Endothelial cell of umbilical vein (primary cell): ENCODE measurements around the gene ZNF273. TPM values are rescaled to one million over a fixed set of nuclear protein-coding genes. Genes with fewer than 3 reads are reported as not detected.

Experiments used
- BruUV-seq: library from RNA; stranded (reverse); fragments of 400-500 nt; replicated peaks from 2 replicates; lab custom pipeline; 2021; lab: Mats Ljungman, UMichigan
- CTCF ChIA-PET: fragments of 300-600, 350-600 bp; sonication (Branson Sonifier 250); formaldehyde crosslinking; loops from one replicate; lab custom pipeline; 2021; ENCODE audit warnings: antibody characterized with exemption, inconsistent platforms; lab: Charles Lee
- POLR2A ChIA-PET: fragments of 300-600, 350-600 bp; sonication (Branson Sonifier 250); formaldehyde crosslinking; loops from one replicate; lab custom pipeline; 2021; ENCODE audit warnings: antibody characterized with exemption, inconsistent platforms; lab: Charles Lee
- DNase-seq: peaks from one replicate; pipeline ENCODE4 v3.0.0-alpha.2; 2011; ENCODE audit warnings: low read depth, low spot score
- FAIRE-seq: peaks from 2 replicates; lab custom pipeline; 2011; peaks lifted over from hg19 to GRCh38; lab: Jason Lieb, UNC
- H2AFZ ChIP-seq: 2 replicates; pipeline ENCODE4 v1.6.0; 2012; ENCODE audit warnings: low read depth, low read length, control low read depth, inconsistent platforms
- H3K27ac ChIP-seq: 2 replicates; pipeline ENCODE4 v1.5.1; 2011; ENCODE audit warnings: low read depth, mild to moderate bottlenecking, control low read depth, low read length, moderate library complexity; ENCODE audit not compliant: insufficient read depth
- H3K27me3 ChIP-seq, 2 experiments: 2 replicates each; pipeline versions ENCODE4 v1.6.0 to v1.6.1; 2011; ENCODE audit warnings: low read length in 2 of 2, mixed read lengths in 1 of 2; ENCODE audit not compliant: control insufficient read depth in 2 of 2, insufficient read depth in 2 of 2
- H3K36me3 ChIP-seq, 2 experiments: 2 replicates in 1 of 2; 3 replicates in 1 of 2; pipeline ENCODE4 v1.5.1; 2011; ENCODE audit warnings: low read length in 2 of 2, mild to moderate bottlenecking in 1 of 2, moderate library complexity in 1 of 2; ENCODE audit not compliant: control insufficient read depth in 2 of 2, insufficient read depth in 2 of 2; ENCODE audit errors: extremely low read depth in 1 of 2
- H3K4me1 ChIP-seq: 3 replicates; pipeline ENCODE4 v1.5.1; 2011; ENCODE audit warnings: mild to moderate bottlenecking, low read length; ENCODE audit not compliant: control insufficient read depth, insufficient read depth; ENCODE audit errors: extremely low read depth
- H3K4me2 ChIP-seq: 2 replicates; pipeline ENCODE4 v1.6.1; 2011; ENCODE audit warnings: low read length, control low read depth, mixed read lengths; ENCODE audit not compliant: insufficient read depth
- H3K4me3 ChIP-seq, 3 experiments: fragments of 200-600 bp in 1 of 3; sonication (generic), shearing (Covaris generic) in 1 of 3; replicated peaks in 1 of 3; 2 replicates each; pipeline ENCODE4 v1.5.1; 2011 to 2016; ENCODE audit warnings: control low read depth in 3 of 3, low read length in 3 of 3, mild to moderate bottlenecking in 2 of 3, inconsistent platforms in 1 of 3, low read depth in 1 of 3, moderate library complexity in 1 of 3; ENCODE audit not compliant: insufficient read depth in 1 of 3
- H3K79me2 ChIP-seq: 2 replicates; pipeline ENCODE4 v1.6.0; 2012; ENCODE audit warnings: low read length, inconsistent platforms; ENCODE audit not compliant: control insufficient read depth, insufficient read depth
- H3K9ac ChIP-seq: replicated peaks from 2 replicates; pipeline ENCODE3; 2011; ENCODE audit warnings: low read length, control low read depth; ENCODE audit not compliant: insufficient read depth; ENCODE audit errors: extremely low read depth
- H3K9me1 ChIP-seq: replicated peaks from 3 replicates; pipeline ENCODE4 v1.6.0; 2011; ENCODE audit warnings: mild to moderate bottlenecking, low read length; ENCODE audit not compliant: control insufficient read depth, insufficient read depth; ENCODE audit errors: extremely low read depth
- H3K9me3 ChIP-seq: replicated peaks from 2 replicates; pipeline ENCODE4 v1.5.1; 2012; ENCODE audit warnings: low read length, inconsistent platforms; ENCODE audit not compliant: control insufficient read depth, insufficient read depth
- H4K20me1 ChIP-seq: replicated peaks from 2 replicates; pipeline ENCODE3; 2011; ENCODE audit warnings: mild to moderate bottlenecking, low read length; ENCODE audit not compliant: control insufficient read depth, insufficient read depth; ENCODE audit errors: extremely low read depth
- CTCF ChIP-seq, 2 donors: IDR thresholded peaks; 1 replicate in 1 of 2; 2 replicates in 1 of 2; pipeline ENCODE4 v1.5.1; 2011; ENCODE audit warnings: low read length in 2 of 2, mild to moderate bottlenecking in 2 of 2, moderate library complexity in 2 of 2, control low read depth in 1 of 2, inconsistent platforms in 1 of 2, low read depth in 1 of 2; ENCODE audit not compliant: insufficient read depth in 1 of 2; ENCODE audit errors: extremely low read depth in 1 of 2
- EZH2 ChIP-seq: IDR thresholded peaks from 2 replicates; pipeline ENCODE4 v1.6.1; 2012; ENCODE audit warnings: borderline replicate concordance, low read depth, mild to moderate bottlenecking, moderate library complexity, low read length, inconsistent platforms; ENCODE audit not compliant: severe bottlenecking
- FOS ChIP-seq: IDR thresholded peaks from 2 replicates; pipeline ENCODE4 v1.6.1; 2011; ENCODE audit warnings: mild to moderate bottlenecking, low read length, moderate library complexity, borderline replicate concordance; ENCODE audit not compliant: insufficient read depth
- GATA2 ChIP-seq: IDR thresholded peaks from 2 replicates; pipeline ENCODE4 v1.7.0; 2011; ENCODE audit warnings: low read depth, mild to moderate bottlenecking, moderate library complexity, mixed read lengths, low read length; ENCODE audit not compliant: insufficient read length, insufficient read depth
- JUN ChIP-seq: IDR thresholded peaks from 2 replicates; pipeline ENCODE4 v1.6.1; 2011; ENCODE audit warnings: borderline replicate concordance, low read depth; ENCODE audit not compliant: insufficient read length, insufficient read depth
- MAX ChIP-seq: IDR thresholded peaks from 2 replicates; pipeline ENCODE4 v1.6.1; 2011; ENCODE audit not compliant: insufficient read depth, insufficient read length
- MYC ChIP-seq: IDR thresholded peaks from one replicate; pipeline ENCODE4 v1.6.1; 2011; ENCODE audit warnings: mild to moderate bottlenecking, low read depth, low read length
- POLR2A ChIP-seq: IDR thresholded peaks from 2 replicates; pipeline ENCODE4 v1.6.1; 2012; ENCODE audit warnings: low read depth, mild to moderate bottlenecking, control low read depth, low read length
- POLR2AphosphoS5 ChIP-seq: IDR thresholded peaks from 2 replicates; pipeline ENCODE4 v1.6.1; 2012; ENCODE audit warnings: low read depth, mild to moderate bottlenecking, control low read depth, low read length, moderate library complexity; ENCODE audit not compliant: insufficient read depth
- dilution Hi-C: fragments of 300-500 bp; cut with MboI; formaldehyde crosslinking; loops from one replicate; pipeline ENCODE4 v1.15.0; 2019; ENCODE audit warnings: low sequenced_read_pairs; ENCODE audit not compliant: extremely low pct_ligation_motif_present
- intact Hi-C: fragments of 100-400 bp; cut with micrococcal nuclease; formaldehyde crosslinking; loops from one replicate; pipeline ENCODE4 v1.10.0; 2022
- polyA plus RNA-seq, 4 experiments: library from polyadenylated mRNA; depleted of rRNA in 3 of 4; stranded (reverse) in 3 of 4; unstranded in 1 of 4; fragments of >200 nt; gene quantifications; 2 replicates each; pipeline versions ENCODE4 v1.2.1 to v1.2.3, GENCODE V29; 2011 to 2012; ENCODE audit warnings: missing spikeins in 1 of 4
- total RNA-seq: library from RNA; stranded (reverse); gene quantifications from 2 replicates; pipeline ENCODE4 v1.2.3, GENCODE V29; 2021

The ZNF273 gene
- total and polyA plus RNA-seq, 2 donors (not counting 3 experiments of a cell fraction or from before 2014, with no cell fraction given) = 1.4 to 4.1 TPM

GRCh38 chr7:64884085-64884912 is 18.8 kb upstream of the ZNF273 start:
- CTCF ChIA-PET = no interaction called here
- no peak overlapping the region for H2AFZ ChIP-seq
- H4K20me1 ChIP-seq = no peaks in the 10 kb centered on the region
- no peak for TF ChIP-seq POLR2AphosphoS5
- no peak for TF ChIP-seq MAX
- TF ChIP-seq EZH2 = no peak
- TF ChIP-seq POLR2A = no peak
- no peak for TF ChIP-seq CTCF (IDR thresholded peaks at IDR 0.05; ENCODE audit: extremely low read depth in 1 of 2, insufficient read depth in 1 of 2, low read depth in 1 of 2, low read length in 2 of 2)
- TF ChIP-seq MYC = no peak
- no peak for TF ChIP-seq FOS
- TF ChIP-seq JUN = no peak
- no peak for TF ChIP-seq GATA2
- H3K27me3 ChIP-seq = peaks cover 16 to 24% of the 10 kb centered on the region in 2 experiments
- H3K79me2 ChIP-seq = no peaks in the 10 kb centered on the region
- no peak overlapping the region for H3K9ac ChIP-seq
- dilution Hi-C loops (no loop called here), intact Hi-C loops (no loop called here)
- no peak for DNase-seq
- no peak for FAIRE-seq
- BruUV-seq = no TSS peak
- H3K4me2 ChIP-seq = no peak overlapping the region
- H3K9me1 ChIP-seq = no peaks in the 10 kb centered on the region
- H3K4me3 ChIP-seq = no peak overlapping the region
- no peak overlapping the region for H3K27ac ChIP-seq
- no peaks in the 10 kb centered on the region for H3K4me1 ChIP-seq
- POLR2A ChIA-PET = no interaction called here
- peaks cover 2% of the 10 kb centered on the region for H3K9me3 ChIP-seq
- no peaks in the 10 kb centered on the region for H3K36me3 ChIP-seq
